ENCODE results near the gene CXorf58. TPM values are rescaled to one million over a fixed set of nuclear protein-coding genes. Genes with fewer than 3 reads are reported as not detected.
A peak's percentile ranks its signal among the peaks of the same experiment; 100 is the strongest.

CXorf58 gene
- total RNA-seq, 2 donors from 2014 or later, result 0.14 TPM; not detected in 1

DNA sequence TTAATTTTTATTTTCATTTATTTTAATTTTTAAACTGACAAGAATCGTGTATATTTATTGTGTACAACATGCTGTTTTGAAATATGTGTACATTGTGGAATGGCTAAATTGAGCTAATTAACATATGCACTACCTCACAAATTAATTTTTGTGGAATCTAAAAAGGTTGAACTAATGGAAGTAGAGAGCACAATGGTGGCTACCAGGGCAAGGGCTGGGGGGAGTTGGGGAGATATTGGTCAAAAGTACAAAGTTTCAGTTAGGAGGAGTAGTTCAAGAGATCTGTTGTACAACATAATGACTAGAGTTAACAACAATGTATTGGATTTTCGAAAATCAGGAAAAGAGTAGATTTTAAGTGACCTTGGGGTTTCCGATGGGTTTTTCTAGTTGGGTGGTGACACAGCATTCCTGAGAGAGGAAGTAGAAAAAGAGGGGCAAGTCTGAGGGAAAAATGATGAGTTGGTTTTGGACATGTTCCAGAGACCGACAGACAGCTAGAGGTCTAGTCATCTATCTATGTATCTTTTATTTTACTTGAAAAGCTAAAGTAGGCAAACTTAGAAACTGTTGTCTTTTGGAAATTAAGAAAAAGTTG, 23.3 kb upstream of the CXorf58 start:
- Histone ChIP-seq H3K4me1 (replicated peaks) (no peaks in the 10 kb centered on the region), H3K27me3 (replicated peaks; ENCODE audit: insufficient read depth) (no peaks in the 10 kb centered on the region), H3K9me3 (no peaks in the 10 kb centered on the region), H3K36me3 (no peaks in the 10 kb centered on the region), H3K27ac (no peak overlapping the region), H3K4me3 (no peak overlapping the region)
- intact Hi-C loops (cut with DNase I), result no loop called here
- TF ChIP-seq POLR2A (IDR thresholded peaks at IDR 0.05), result no peak
- DNase-seq (ENCODE audit: low spot score), result no peak
- WGBS, result 78% methylated on average over 4 of the region's 4 CpGs

DNA sequence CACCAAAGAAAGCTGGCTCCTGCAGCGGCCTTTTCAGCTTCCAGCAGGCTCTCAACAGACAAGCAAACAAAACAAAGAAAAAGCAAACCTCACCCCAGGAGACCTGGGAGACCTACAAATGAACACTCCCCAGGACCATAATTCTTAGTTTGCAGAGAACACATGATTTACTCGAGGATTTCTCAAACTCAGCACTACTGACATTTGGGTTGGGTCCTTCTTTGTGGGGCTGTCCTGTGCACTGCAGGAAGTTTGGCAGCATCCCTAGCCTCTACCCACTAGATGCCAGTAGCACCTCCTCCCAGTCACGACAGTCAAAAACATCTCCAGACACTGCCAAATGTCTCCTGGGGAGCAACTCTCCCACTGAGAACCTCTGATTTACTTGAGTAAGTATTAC, 22.0 kb upstream of the CXorf58 start:
- 49% methylated on average over 3 of the region's 3 CpGs for WGBS
- no peak for TF ChIP-seq POLR2A (IDR thresholded peaks at IDR 0.05)
- TF ChIP-seq, protein P1, sequence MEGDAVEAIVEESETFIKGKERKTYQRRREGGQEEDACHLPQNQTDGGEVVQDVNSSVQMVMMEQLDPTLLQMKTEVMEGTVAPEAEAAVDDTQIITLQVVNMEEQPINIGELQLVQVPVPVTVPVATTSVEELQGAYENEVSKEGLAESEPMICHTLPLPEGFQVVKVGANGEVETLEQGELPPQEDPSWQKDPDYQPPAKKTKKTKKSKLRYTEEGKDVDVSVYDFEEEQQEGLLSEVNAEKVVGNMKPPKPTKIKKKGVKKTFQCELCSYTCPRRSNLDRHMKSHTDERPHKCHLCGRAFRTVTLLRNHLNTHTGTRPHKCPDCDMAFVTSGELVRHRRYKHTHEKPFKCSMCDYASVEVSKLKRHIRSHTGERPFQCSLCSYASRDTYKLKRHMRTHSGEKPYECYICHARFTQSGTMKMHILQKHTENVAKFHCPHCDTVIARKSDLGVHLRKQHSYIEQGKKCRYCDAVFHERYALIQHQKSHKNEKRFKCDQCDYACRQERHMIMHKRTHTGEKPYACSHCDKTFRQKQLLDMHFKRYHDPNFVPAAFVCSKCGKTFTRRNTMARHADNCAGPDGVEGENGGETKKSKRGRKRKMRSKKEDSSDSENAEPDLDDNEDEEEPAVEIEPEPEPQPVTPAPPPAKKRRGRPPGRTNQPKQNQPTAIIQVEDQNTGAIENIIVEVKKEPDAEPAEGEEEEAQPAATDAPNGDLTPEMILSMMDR (IDR thresholded peaks at IDR 0.05), result no peak
- TF ChIP-seq POLR2AphosphoS5 (IDR thresholded peaks at IDR 0.05), result no peak

DNA sequence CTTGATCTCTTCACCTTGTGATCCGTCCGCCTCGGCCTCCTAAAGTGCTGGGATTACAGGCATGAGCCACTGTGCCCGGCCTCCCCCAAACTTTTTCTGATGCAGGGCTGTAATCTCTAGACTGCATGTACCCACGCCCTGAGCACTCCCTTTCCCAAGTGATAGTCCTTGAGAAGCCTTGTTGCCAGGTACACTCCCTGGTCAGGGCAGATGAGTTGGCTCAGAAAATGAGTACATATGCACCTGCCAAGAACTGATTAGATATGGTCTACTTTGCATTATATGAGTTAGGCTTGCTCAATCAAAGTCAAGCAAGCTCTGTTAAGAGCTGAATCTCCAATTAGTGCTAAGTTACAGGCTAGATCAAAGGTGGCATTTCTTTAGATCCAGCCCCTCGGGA, 20.4 kb upstream of the CXorf58 start:
- TF ChIP-seq, protein P1 (IDR thresholded peaks at IDR 0.05), result no peak
- TF ChIP-seq POLR2A (IDR thresholded peaks at IDR 0.05) (no peak), POLR2AphosphoS5 (IDR thresholded peaks at IDR 0.05) (peak; percentile 22)
- DNase-seq (ENCODE audit: low spot score), result peak; percentile 17

More for the DNA sequence above, 22.0 kb upstream of the CXorf58 start:
- Histone ChIP-seq H3K9me3 (no peaks in the 10 kb centered on the region), H3K27me3 (replicated peaks; ENCODE audit: insufficient read depth) (no peaks in the 10 kb centered on the region), H3K36me3 (no peaks in the 10 kb centered on the region), H3K27ac (no peak overlapping the region), H3K4me3 (no peak overlapping the region), H3K4me1 (replicated peaks) (no peaks in the 10 kb centered on the region)
- DNase-seq (ENCODE audit: low spot score), result no peak
- intact Hi-C loops (cut with DNase I), result no loop called here

DNA sequence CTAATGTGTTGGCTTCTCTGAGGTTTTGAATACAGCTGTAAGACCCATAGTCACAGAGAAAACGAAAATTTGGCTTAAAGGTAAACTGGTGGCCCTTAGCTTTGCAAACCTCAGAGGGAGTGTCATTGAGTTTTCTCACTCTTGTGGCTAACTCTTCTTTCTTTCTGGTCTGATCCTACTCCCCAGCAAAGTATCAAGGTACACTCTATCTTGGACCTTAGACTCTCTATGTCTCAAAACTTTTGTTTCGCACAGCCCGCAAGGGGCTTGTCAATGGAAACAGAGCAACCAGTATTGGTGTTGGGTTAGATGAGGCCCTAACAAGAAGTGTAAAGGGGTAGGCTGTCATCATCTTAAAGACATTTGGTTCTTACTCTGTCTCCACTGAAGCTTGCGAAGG, 19.9 kb upstream of the CXorf58 start:
- Histone ChIP-seq H3K9me3 (no peaks in the 10 kb centered on the region), H3K27ac (peak overlapping the region in 1 of 2 donors; percentile 75), H3K36me3 (no peaks in the 10 kb centered on the region), H3K4me1 (replicated peaks) (no peaks in the 10 kb centered on the region), H3K4me3 (no peak overlapping the region), H3K27me3 (replicated peaks; ENCODE audit: insufficient read depth) (no peaks in the 10 kb centered on the region)
- no peak for DNase-seq (ENCODE audit: low spot score)
- TF ChIP-seq, protein P1 (IDR thresholded peaks at IDR 0.05), result no peak
- no peak for TF ChIP-seq POLR2AphosphoS5 (IDR thresholded peaks at IDR 0.05)
- TF ChIP-seq POLR2A (IDR thresholded peaks at IDR 0.05), result no peak
- 81% methylated on average over 4 of the region's 4 CpGs for WGBS
- intact Hi-C loops (cut with DNase I), result no loop called here

More for the DNA sequence above, 20.4 kb upstream of the CXorf58 start:
- intact Hi-C loops (cut with DNase I), result no loop called here
- no peaks in the 10 kb centered on the region for H3K27me3 ChIP-seq (replicated peaks; ENCODE audit: insufficient read depth)
- H3K27ac ChIP-seq, result peak overlapping the region in 1 of 2 donors; percentile 75
- no peaks in the 10 kb centered on the region for H3K9me3 ChIP-seq
- 86% methylated on average over 6 of the region's 6 CpGs for WGBS
- no peaks in the 10 kb centered on the region for H3K4me1 ChIP-seq (replicated peaks)
- no peaks in the 10 kb centered on the region for H3K36me3 ChIP-seq
- H3K4me3 ChIP-seq, result no peak overlapping the region

DNA sequence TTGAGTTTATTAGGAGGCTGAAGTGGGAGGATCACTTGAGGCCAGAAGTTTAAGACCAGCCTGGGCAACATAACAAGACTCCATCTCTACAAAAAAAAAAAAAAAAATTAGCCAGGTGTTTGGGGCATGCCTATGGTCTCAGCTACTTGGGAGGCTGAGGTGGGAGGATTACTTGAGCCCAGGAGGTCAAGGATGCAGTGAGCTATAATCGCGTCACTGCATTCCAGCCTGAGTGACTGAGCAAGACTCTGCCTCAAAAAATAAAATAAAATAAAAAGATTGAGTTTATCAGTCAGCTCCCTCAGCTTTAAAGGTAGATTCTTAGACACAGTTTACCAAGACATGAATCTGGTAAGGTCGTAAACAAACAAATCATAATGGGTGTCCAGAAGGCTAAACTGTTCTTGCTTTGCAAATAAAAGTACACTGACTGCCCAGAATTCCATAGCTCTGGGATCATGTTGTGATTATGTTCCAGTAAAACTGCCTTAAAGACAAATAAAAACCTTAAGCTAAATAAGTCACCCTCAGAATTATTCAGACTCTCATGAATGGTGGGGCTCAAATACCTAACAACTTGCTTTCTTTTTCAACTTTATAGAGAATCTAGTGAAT, 18.8 kb upstream of the CXorf58 start:
- no peaks in the 10 kb centered on the region for H3K9me3 ChIP-seq
- no peaks in the 10 kb centered on the region for H3K27me3 ChIP-seq (replicated peaks; ENCODE audit: insufficient read depth)
- DNase-seq (ENCODE audit: low spot score), result peak; percentile 12
- H3K4me1 ChIP-seq (replicated peaks), result no peaks in the 10 kb centered on the region
- WGBS, result 50% methylated on average over 3 of the region's 3 CpGs
- H3K36me3 ChIP-seq, result no peaks in the 10 kb centered on the region
- intact Hi-C loops (cut with DNase I), result no loop called here
- H3K27ac ChIP-seq, result peak overlapping the region; percentile 62 to 75
- TF ChIP-seq POLR2AphosphoS5 (IDR thresholded peaks at IDR 0.05), result peak; percentile 45
- TF ChIP-seq, protein P1 (IDR thresholded peaks at IDR 0.05), result no peak
- no peak for TF ChIP-seq POLR2A (IDR thresholded peaks at IDR 0.05)
- no peak overlapping the region for H3K4me3 ChIP-seq
